Astrocyte (in vitro differentiated cells and primary cell): ENCODE data around the gene TRMT1. TPM values are rescaled to one million over a fixed set of nuclear protein-coding genes. Genes with fewer than 3 reads are reported as not detected.
A peak's percentile ranks its signal among the peaks of the same experiment; 100 is the strongest.

Experiments used
- DNase-seq: peaks from one replicate; pipeline ENCODE4 v3.0.0-alpha.2; 2010; ENCODE audit warnings: low read depth
- FAIRE-seq: peaks from 2 replicates; lab custom pipeline; 2011; peaks lifted over from hg19 to GRCh38; lab: Jason Lieb, UNC
- H2AFZ ChIP-seq: 2 replicates; pipeline ENCODE4 v1.6.0; 2012; ENCODE audit warnings: low read depth, low read length, inconsistent platforms
- H3K27ac ChIP-seq: 2 replicates; pipeline ENCODE4 v1.5.1; 2011; ENCODE audit warnings: low read depth, low read length, inconsistent platforms
- H3K27me3 ChIP-seq: 2 replicates; pipeline ENCODE4 v1.6.0; 2011; ENCODE audit warnings: low read length, inconsistent platforms; ENCODE audit not compliant: insufficient read depth
- H3K36me3 ChIP-seq: 2 replicates; pipeline ENCODE4 v1.5.1; 2011; ENCODE audit warnings: low read length, inconsistent platforms; ENCODE audit not compliant: insufficient read depth
- H3K4me1 ChIP-seq: 2 replicates; pipeline ENCODE4 v1.5.1; 2011; ENCODE audit warnings: low read length, inconsistent platforms; ENCODE audit not compliant: insufficient read depth
- H3K4me2 ChIP-seq: 2 replicates; pipeline ENCODE4 v1.6.0; 2012; ENCODE audit warnings: low read length, inconsistent platforms
- H3K4me3 ChIP-seq: 2 replicates; pipeline ENCODE4 v1.5.1; 2011; ENCODE audit warnings: low read depth, mild to moderate bottlenecking, low read length, inconsistent platforms; ENCODE audit not compliant: insufficient read depth
- H3K79me2 ChIP-seq: 2 replicates; pipeline ENCODE4 v1.6.0; 2012; ENCODE audit warnings: mild to moderate bottlenecking, low read length, inconsistent platforms; ENCODE audit not compliant: insufficient read depth
- H3K9ac ChIP-seq: 2 replicates; pipeline ENCODE4 v1.6.0; 2012; ENCODE audit warnings: mild to moderate bottlenecking, low read length, inconsistent platforms
- H3K9me3 ChIP-seq: 2 replicates; pipeline ENCODE4 v1.5.1; 2012; ENCODE audit warnings: low read depth, mild to moderate bottlenecking, low read length, inconsistent platforms; ENCODE audit not compliant: insufficient read depth
- H4K20me1 ChIP-seq: 2 replicates; pipeline ENCODE4 v1.6.0; 2012; ENCODE audit warnings: low read length, inconsistent platforms; ENCODE audit not compliant: insufficient read depth
- H3K27ac Mint-ChIP-seq: one replicate; pipeline ENCODE4 v1.8.0; 2021; ENCODE audit warnings: mild to moderate bottlenecking, mixed read lengths; ENCODE audit not compliant: unreplicated experiment
- H3K27me3 Mint-ChIP-seq: one replicate; pipeline ENCODE4 v1.8.0; 2021; ENCODE audit warnings: low read depth, mixed read lengths; ENCODE audit not compliant: unreplicated experiment
- H3K36me3 Mint-ChIP-seq: one replicate; pipeline ENCODE4 v1.8.0; 2021; ENCODE audit warnings: low read depth, mixed read lengths; ENCODE audit not compliant: unreplicated experiment
- H3K4me1 Mint-ChIP-seq: one replicate; pipeline ENCODE4 v1.8.0; 2021; ENCODE audit warnings: low read depth, mixed read lengths; ENCODE audit not compliant: unreplicated experiment
- H3K4me3 Mint-ChIP-seq: one replicate; pipeline ENCODE4 v1.8.0; 2021; ENCODE audit warnings: mild to moderate bottlenecking, moderate library complexity, mixed read lengths; ENCODE audit not compliant: unreplicated experiment
- H3K9me3 Mint-ChIP-seq: one replicate; pipeline ENCODE4 v1.8.0; 2021; ENCODE audit warnings: mild to moderate bottlenecking, mixed read lengths; ENCODE audit not compliant: unreplicated experiment
- EZH2 ChIP-seq: IDR thresholded peaks from 2 replicates; pipeline ENCODE4 v1.6.1; 2012; ENCODE audit warnings: mild to moderate bottlenecking, low read length, inconsistent platforms; ENCODE audit not compliant: insufficient read depth
- total RNA-seq: library from RNA; stranded (reverse); gene quantifications from 2 replicates; pipeline ENCODE4 v1.2.1, GENCODE V29; 2021
- TF ChIP-seq, protein P1 (sequence below): IDR thresholded peaks from 2 replicates; pipeline ENCODE4 v1.5.1; 2011; ENCODE audit warnings: low read depth, mild to moderate bottlenecking, inconsistent platforms, low read length, moderate library complexity; ENCODE audit not compliant: insufficient read depth

Gene TRMT1
- total RNA-seq, 1 donor from 2014 or later = 43.3 TPM

DNA sequence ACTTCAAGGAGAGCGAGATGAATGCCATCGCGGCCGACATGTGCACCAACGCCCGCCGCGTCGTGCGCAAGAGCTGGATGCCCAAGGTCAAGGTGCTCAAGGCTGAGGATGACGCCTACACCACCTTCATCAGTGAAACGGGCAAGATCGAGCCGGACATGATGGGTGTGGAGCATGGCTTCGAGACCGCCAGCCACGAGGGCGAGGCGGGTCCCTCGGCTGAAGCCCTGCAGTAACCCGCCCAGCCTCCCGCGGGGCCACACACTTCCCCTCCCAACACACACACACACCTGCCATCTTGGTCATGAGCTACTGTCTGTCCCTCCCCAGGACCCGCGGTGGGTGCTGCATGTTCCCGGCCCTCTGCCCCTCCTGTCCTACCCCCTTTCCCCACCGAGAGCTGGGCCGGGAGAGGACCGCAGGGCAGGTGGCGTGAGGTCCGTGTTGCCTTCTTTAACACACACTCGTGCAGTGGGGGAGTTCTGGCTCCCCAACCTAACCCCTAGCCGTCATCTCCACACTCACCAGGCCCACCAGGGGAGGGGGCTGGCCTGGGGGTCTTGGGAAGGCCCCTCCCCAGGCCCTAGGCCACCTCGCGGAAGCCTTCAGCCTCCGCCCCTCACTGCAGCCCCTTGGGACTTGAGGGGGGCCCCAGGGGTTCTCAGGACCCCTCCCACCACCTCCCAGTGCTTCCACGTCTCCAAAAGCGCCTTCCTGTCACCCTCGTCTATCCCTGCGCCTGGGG is 21.8 kb upstream of the TRMT1 start:
- no peaks in the 10 kb centered on the region for H3K9me3 ChIP-seq
- peaks cover 45% of the 10 kb centered on the region for H4K20me1 ChIP-seq
- H2AFZ ChIP-seq = no peak overlapping the region
- peaks cover 4% of the 10 kb centered on the region for H3K4me1 Mint-ChIP-seq
- H3K4me1 ChIP-seq = peaks cover 8% of the 10 kb centered on the region
- H3K27me3 Mint-ChIP-seq = no peaks in the 10 kb centered on the region
- no peaks in the 10 kb centered on the region for H3K27me3 ChIP-seq
- no peak overlapping the region for H3K27ac Mint-ChIP-seq
- no peak overlapping the region for H3K4me3 Mint-ChIP-seq
- TF ChIP-seq, protein P1, sequence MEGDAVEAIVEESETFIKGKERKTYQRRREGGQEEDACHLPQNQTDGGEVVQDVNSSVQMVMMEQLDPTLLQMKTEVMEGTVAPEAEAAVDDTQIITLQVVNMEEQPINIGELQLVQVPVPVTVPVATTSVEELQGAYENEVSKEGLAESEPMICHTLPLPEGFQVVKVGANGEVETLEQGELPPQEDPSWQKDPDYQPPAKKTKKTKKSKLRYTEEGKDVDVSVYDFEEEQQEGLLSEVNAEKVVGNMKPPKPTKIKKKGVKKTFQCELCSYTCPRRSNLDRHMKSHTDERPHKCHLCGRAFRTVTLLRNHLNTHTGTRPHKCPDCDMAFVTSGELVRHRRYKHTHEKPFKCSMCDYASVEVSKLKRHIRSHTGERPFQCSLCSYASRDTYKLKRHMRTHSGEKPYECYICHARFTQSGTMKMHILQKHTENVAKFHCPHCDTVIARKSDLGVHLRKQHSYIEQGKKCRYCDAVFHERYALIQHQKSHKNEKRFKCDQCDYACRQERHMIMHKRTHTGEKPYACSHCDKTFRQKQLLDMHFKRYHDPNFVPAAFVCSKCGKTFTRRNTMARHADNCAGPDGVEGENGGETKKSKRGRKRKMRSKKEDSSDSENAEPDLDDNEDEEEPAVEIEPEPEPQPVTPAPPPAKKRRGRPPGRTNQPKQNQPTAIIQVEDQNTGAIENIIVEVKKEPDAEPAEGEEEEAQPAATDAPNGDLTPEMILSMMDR = no peak
- no peak for TF ChIP-seq EZH2
- no peak for FAIRE-seq
- no peak for DNase-seq
- H3K4me3 ChIP-seq = no peak overlapping the region
- H3K9me3 Mint-ChIP-seq = no peaks in the 10 kb centered on the region
- H3K4me2 ChIP-seq = no peak overlapping the region
- H3K79me2 ChIP-seq = peaks cover 47% of the 10 kb centered on the region
- H3K36me3 ChIP-seq = peaks cover 6% of the 10 kb centered on the region
- H3K9ac ChIP-seq = no peak overlapping the region
- peaks cover 17% of the 10 kb centered on the region for H3K36me3 Mint-ChIP-seq
- H3K27ac ChIP-seq = no peak overlapping the region

DNA sequence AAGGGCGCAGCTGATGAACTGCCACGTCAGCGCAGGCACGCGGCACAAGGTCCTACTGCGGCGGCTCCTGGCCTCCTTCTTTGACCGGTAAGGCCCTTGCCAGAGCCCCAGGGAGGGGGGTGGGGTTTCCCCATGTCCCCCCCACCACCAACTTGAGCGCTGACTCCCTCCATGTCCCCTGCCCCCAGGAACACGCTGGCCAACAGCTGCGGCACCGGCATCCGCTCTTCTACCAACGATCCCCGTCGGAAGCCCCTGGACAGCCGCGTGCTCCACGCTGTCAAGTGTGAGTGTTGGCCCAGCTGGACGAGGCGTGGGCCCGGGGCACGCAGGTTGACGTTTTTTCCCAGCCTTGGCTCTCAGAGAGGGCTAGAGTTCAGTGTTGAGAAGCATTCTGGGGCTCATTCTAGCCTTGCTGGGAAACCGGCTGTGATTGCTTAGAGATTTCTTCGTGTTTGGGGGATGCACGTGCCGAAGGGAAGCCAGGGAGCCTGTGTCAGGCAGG is 20.8 kb upstream of the TRMT1 start:
- Mint-ChIP-seq H3K4me3 (peak overlapping the region; percentile 17), H3K27ac (peak overlapping the region; percentile 51), H3K27me3 (no peaks in the 10 kb centered on the region), H3K4me1 (peaks cover 11% of the 10 kb centered on the region), H3K36me3 (peaks cover 20% of the 10 kb centered on the region), H3K9me3 (no peaks in the 10 kb centered on the region)
- no peaks in the 10 kb centered on the region for H3K27me3 ChIP-seq
- peaks cover 6% of the 10 kb centered on the region for H3K36me3 ChIP-seq
- H3K4me2 ChIP-seq = no peak overlapping the region
- H3K4me3 ChIP-seq = no peak overlapping the region
- H3K4me1 ChIP-seq = peaks cover 7% of the 10 kb centered on the region
- no peak for TF ChIP-seq EZH2
- TF ChIP-seq, protein P1 = no peak
- H4K20me1 ChIP-seq = peaks cover 55% of the 10 kb centered on the region
- H2AFZ ChIP-seq = no peak overlapping the region
- no peaks in the 10 kb centered on the region for H3K9me3 ChIP-seq
- no peak overlapping the region for H3K27ac ChIP-seq
- FAIRE-seq (no peak), DNase-seq (no peak)
- peaks cover 57% of the 10 kb centered on the region for H3K79me2 ChIP-seq
- no peak overlapping the region for H3K9ac ChIP-seq
